NCI-H1048 (cell line): ENCODE results near the gene SELENOM.

Experiments used
- DNase-seq: peaks from one replicate; lab custom pipeline; 2025; lab: John Stamatoyannopoulos, UW

Gene SELENOM

GRCh38 chr22:31091106-31091975 is 16.0 kb downstream of the SELENOM start:
- no peak for DNase-seq

- no peak for DNase-seq
Measured at GRCh38 chr22:31090217-31091085, 16.9 kb downstream of the SELENOM start.

- DNase-seq: no peak
Measured at GRCh38 chr22:31089160-31090100, 17.9 kb downstream of the SELENOM start.

- DNase-seq: no peak
Measured at GRCh38 chr22:31088233-31088986, 19.0 kb downstream of the SELENOM start.

GRCh38 chr22:31087744-31088215 is 19.6 kb downstream of the SELENOM start:
- DNase-seq: no peak

DNA sequence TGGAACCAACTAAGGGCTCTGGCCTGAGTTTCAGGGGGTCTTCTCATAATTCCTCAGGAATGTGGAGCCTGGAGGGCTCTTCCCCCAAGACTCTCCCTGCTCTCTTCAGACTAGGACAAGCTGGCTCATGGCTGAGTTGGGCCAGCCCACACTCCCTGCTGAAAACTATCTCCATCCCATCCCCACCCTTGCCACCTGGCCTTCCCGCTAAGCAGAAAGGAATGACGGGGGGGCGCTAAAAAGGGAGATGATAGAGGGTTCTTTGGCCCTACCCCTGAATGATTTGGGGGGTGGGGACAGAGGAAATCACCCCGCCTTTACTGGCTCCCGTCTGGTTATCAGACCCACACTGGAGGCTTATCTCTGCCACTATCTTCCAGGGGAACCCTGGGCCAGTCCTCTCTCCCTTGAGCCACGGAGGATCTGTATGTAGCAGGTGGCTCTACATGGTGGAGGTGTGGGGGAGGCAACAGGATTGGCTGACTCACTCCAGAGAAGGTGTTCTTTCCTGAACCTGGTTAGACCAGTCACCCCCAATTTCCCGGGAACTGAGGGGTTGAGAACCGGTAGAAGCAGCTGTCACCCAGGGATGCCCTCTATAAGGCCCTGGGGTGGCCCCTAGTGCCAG is 20.6 kb downstream of the SELENOM start:
- DNase-seq: no peak

- DNase-seq: no peak
Measured at GRCh38 chr22:31085928-31086327, 21.4 kb downstream of the SELENOM start.

- DNase-seq: no peak
Measured at GRCh38 chr22:31085493-31085824, 21.9 kb downstream of the SELENOM start.

DNA sequence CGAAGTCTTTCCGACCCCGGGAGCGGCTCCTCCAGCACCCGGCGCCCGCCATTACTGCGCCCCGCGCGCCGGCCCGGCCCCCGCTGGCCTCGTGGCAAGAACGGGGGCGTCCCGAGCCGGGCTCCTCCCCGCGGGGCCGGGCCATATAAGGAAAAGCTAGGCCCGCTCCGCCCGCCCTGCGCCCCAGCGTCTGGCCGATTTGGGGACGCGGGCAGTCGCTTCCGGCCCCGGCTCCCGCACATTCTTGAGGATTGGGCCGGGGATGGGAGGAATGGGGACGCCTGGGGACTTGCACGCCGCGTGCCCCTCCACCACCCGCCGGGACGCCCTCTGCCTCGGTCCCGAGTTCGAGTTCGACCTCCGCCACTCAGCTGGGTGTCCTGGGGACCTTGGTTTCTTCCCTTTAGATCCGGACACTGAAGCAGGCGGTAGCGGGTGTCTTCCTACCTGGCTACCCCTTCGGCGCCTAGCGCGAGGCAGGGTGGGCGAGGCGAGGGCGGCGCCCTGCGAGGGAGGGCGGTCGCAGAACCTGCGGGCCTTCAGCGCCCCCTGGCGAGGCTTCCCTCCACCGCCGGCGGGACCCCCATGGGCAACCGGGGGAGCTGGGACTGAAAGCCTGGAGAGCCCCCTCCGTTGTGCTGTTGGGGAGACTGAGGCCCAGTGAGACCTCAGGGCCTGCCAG is 22.4 kb downstream of the SELENOM start:
- DNase-seq: peak; percentile 42

GRCh38 chr22:31083923-31084810 is 23.2 kb downstream of the SELENOM start:
- no peak for DNase-seq

DNA sequence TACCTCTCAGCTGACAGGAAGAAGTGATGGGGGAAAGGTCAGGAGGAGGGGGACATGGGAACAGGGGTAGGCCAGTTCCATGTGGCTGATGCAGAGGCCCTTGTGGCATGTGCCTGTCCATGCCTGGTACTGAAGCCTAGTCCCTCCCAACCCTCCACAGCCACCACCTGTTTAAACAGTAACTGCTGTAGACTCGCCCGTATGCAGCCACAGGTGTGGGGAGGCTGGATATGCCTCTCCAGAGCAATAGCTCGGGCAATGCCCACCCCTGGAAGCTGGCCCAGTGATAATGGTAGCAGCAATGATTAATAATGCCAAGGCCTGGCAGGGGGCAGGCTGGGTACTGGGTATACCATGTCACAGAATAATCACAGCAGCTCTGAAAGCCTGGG is 24.0 kb downstream of the SELENOM start:
- no peak for DNase-seq

DNA sequence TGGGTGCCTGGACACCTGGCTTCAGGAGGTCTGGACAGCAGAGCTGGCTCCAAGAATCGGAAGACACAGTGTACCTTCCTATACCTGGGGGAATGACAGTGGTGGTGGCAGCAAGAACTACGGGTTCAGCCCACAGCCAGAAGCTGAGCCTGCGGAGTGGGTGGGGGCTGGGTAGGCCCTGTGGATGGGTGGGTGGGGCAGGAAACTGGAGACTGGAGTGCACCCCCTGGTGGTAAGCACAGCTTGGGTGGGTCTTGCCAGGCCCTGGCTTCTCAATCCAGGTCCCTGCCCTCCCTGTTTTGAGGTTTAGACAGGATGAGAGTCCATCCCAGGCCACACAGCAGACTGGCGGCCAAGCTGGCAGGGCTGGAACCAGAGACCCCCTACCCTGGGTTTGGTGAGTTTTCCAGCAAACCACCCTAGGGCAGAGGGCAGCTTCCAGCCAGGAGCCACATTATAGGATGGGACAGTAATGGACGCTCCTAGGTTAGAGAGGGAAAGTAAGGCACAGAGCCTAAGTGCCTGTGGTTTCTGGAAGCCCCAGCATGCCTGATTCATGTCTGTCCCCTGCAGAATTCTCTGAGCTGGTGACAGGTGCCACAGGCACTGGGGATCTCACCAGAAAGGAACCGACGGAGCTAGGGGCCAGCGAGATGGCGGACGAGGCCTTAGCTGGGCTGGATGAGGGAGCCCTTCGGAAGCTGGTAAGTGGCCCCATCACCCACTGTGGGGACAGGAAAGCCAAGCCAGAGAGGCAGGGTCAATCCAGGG is 24.6 kb downstream of the SELENOM start:
- DNase-seq: no peak

GRCh38 chr22:31081963-31082605 is 25.3 kb downstream of the SELENOM start:
- no peak for DNase-seq

GRCh38 chr22:31080848-31081649 is 26.3 kb downstream of the SELENOM start, which contains the start of gene SMTN:
Gene SMTN (plus strand): TSS chr22:31081318. CDS start chr22:31083259, 1,941 bp downstream.
- peak; percentile 80 for DNase-seq

GRCh38 chr22:31080164-31080847 is 27.1 kb downstream of the SELENOM start:
- DNase-seq: no peak

GRCh38 chr22:31079095-31079642 is 28.2 kb downstream of the SELENOM start:
- no peak for DNase-seq
